HG03064 (cell line): ENCODE measurements around the gene JAZF1.

Source experiments
- ATAC-seq: cut with Tn5 transposase; IDR thresholded peaks from one replicate; pipeline ENCODE4 v1.9.1; 2021; ENCODE audit warnings: low read depth; ENCODE audit not compliant: unreplicated experiment

The JAZF1 gene

GRCh38 chr7:27812706-27813105, 367.9 kb downstream of the JAZF1 start:
- ATAC-seq, result no peak

GRCh38 chr7:27810186-27810585, 370.4 kb downstream of the JAZF1 start:
- no peak for ATAC-seq

DNA sequence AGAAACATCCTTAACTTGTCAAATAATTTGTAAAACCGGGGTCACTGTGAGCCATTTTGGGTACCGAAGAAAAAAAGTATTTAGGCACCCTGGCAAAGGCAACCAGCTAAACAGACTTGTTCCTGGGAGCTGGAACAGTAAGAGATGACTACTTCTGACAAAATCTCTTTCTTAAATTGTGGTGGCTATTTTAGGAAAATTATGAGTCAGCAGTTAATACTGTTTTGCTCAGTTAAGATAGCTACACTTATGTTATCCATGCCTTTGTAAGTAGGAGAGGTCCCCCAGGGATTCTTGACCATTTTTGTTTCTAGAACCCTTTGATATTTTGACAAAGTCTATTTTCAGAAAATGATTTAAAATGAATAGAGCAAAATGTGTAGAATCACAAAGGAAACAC, 372.0 kb downstream of the JAZF1 start:
- ATAC-seq, result no peak

GRCh38 chr7:27804139-27804538, 376.5 kb downstream of the JAZF1 start:
- no peak for ATAC-seq

DNA sequence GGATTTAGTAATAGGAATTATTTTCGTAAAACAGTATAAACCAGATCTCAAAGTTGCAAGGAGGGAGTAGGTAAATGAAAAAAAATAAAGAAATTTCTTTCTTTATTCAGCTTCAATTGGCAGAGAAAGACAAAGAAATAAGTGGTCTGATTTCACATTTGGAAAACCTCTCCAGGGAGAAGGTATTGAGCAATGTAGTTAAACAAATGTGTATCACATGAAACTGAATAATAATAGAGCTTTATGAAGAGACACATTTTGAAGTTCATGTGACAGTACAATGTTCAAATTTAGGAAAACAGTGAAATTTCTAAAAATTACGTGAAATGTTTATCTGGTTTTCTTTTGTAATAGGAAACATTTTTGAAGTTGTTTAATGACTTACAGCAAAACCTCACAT, 377.6 kb downstream of the JAZF1 start:
- no peak for ATAC-seq

DNA sequence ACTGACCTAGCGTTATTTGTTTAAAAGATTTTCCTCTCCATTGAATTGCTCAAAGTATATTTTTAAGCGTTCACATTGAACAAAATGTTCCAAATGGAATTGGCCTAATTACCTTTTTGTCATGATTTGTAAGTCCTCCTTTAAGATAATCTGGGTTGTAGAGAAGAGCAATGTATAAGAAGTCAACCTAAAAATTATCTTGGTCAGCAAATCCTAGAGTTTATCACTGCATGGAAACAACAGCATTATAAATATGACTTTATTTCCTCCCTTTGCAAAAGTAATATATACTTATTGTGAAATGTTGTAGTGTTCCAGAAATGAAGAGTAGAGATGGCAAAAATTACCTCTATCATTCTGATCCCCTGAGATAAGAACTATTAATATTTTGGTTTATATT, 381.4 kb downstream of the JAZF1 start:
- ATAC-seq, result no peak

- no peak for ATAC-seq
Observed at GRCh38 chr7:27795977-27796376, 384.6 kb downstream of the JAZF1 start.

- ATAC-seq, result no peak
Observed at GRCh38 chr7:27793780-27794179, 386.8 kb downstream of the JAZF1 start.

GRCh38 chr7:27788437-27788836, 392.2 kb downstream of the JAZF1 start:
- no peak for ATAC-seq

GRCh38 chr7:27784399-27785053, 396.1 kb downstream of the JAZF1 start:
- ATAC-seq, result no peak

- no peak for ATAC-seq
Observed at GRCh38 chr7:27782849-27783248, 397.7 kb downstream of the JAZF1 start.

- no peak for ATAC-seq
Observed at GRCh38 chr7:27781188-27781587, 399.4 kb downstream of the JAZF1 start.
